Thymus (tissue), 11 donors: Measurements from ENCODE around the gene GALNT10. TPM values are rescaled to one million over a fixed set of nuclear protein-coding genes. Genes with fewer than 3 reads are reported as not detected.

ENCODE experiments used
- DNase-seq, 9 donors: peaks; one replicate each; pipeline ENCODE4 v3.0.0-alpha.2; 2013; ENCODE audit warnings: low spot score in 9 of 9, low read depth in 6 of 9, missing footprints in 1 of 9
- H3K27ac ChIP-seq, 2 donors: one replicate each; pipeline ENCODE4 v1.5.1; 2013; ENCODE audit warnings: control low read depth in 1 of 2, low read depth in 1 of 2, low read length in 1 of 2, mild to moderate bottlenecking in 1 of 2, moderate library complexity in 1 of 2
- H3K27me3 ChIP-seq, 2 donors: one replicate each; pipeline ENCODE4 v1.5.1; 2013; ENCODE audit warnings: low read length in 1 of 2; ENCODE audit not compliant: control insufficient read depth in 2 of 2, insufficient read depth in 1 of 2
- H3K36me3 ChIP-seq, 2 donors: one replicate each; pipeline ENCODE4 v1.5.1; 2013; ENCODE audit warnings: low read length in 1 of 2, mild to moderate bottlenecking in 1 of 2, moderate library complexity in 1 of 2; ENCODE audit not compliant: control insufficient read depth in 2 of 2, insufficient read depth in 2 of 2
- H3K4me1 ChIP-seq, 2 donors: one replicate each; pipeline ENCODE4 v1.5.1; 2013; ENCODE audit warnings: low read length in 2 of 2; ENCODE audit not compliant: control insufficient read depth in 2 of 2, insufficient read depth in 2 of 2
- H3K4me3 ChIP-seq, 2 donors: one replicate each; pipeline ENCODE4 v1.5.1; 2013; ENCODE audit warnings: low read length in 2 of 2, control low read depth in 1 of 2, mild to moderate bottlenecking in 1 of 2
- H3K9me3 ChIP-seq, 2 donors: one replicate each; pipeline ENCODE4 v1.5.1; 2013; ENCODE audit warnings: low read length in 1 of 2, mild to moderate bottlenecking in 1 of 2; ENCODE audit not compliant: control insufficient read depth in 2 of 2, insufficient read depth in 1 of 2
- WGBS: extraction: QIAGEN DNeasy Blood & Tissue Kit; methylation state at CpG from one replicate; pipeline ENCODE4 v1.1.7; 2013; 5-methylcytosine and 5-hydroxymethylcytosine counted together
- polyA plus RNA-seq: library from polyadenylated mRNA; stranded (reverse); fragments of 200-250 nt; gene quantifications from one replicate; pipeline ENCODE4 v1.2.3, GENCODE V29; 2013
- total RNA-seq: library from RNA; stranded (reverse); fragments of 120-200 nt; gene quantifications from one replicate; pipeline ENCODE4 v1.2.4, GENCODE V29; 2013
- donor health status: healthy.

GALNT10 gene
- total and polyA plus RNA-seq, 2 donors, result 8.7 to 9.7 TPM

DNA sequence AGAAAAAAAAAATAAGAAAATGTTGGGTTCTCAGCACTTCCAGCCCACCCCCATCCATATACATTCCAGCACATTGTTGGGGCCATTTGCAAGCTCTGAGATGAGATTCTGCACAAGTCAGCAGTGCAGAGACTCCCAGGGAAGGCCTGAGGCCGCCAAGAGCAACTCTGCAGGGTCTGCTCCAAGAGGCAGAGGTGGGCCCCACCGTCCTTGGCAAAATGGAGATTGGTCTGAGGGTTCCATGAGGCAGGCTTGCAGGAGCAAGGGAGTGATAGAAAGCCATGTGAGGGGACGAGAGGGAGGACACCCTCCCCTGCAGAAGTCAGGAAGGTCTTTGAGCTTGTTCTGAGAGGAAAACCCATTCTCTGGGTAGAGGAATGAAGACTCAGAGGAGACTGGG, 203.3 kb downstream of the GALNT10 start:
- Histone ChIP-seq H3K36me3 (no peaks in the 10 kb centered on the region), H3K27ac (no peak overlapping the region), H3K27me3 (no peaks in the 10 kb centered on the region), H3K9me3 (no peaks in the 10 kb centered on the region), H3K4me3 (no peak overlapping the region), H3K4me1 (no peaks in the 10 kb centered on the region)
- 94% methylated on average over 3 of the region's 3 CpGs for WGBS
- no peak for DNase-seq

DNA sequence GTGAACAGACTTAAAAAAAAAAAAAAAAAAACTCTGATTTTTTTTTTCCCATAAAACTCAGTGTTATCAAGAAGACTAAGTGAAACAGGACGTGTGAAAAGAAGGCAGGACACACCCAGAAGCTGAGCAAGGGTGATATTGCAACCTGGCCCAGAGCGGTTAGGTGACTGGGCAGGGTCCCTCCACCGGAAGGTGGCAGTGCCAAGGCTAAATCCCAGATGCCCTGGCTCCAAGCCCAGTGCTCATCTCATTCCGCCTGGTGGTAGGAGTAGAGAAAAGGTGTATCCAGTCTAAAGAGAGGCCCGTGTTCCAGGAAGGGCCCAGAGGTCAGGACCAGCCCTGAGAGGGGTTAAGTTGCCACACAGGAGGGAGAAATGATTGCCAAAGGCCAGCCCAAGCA, 203.8 kb downstream of the GALNT10 start:
- Histone ChIP-seq H3K4me3 (no peak overlapping the region), H3K27ac (no peak overlapping the region), H3K36me3 (no peaks in the 10 kb centered on the region), H3K4me1 (no peaks in the 10 kb centered on the region), H3K27me3 (no peaks in the 10 kb centered on the region), H3K9me3 (no peaks in the 10 kb centered on the region)
- no peak for DNase-seq
- WGBS, result 95% methylated on average over 5 of the region's 5 CpGs

DNA sequence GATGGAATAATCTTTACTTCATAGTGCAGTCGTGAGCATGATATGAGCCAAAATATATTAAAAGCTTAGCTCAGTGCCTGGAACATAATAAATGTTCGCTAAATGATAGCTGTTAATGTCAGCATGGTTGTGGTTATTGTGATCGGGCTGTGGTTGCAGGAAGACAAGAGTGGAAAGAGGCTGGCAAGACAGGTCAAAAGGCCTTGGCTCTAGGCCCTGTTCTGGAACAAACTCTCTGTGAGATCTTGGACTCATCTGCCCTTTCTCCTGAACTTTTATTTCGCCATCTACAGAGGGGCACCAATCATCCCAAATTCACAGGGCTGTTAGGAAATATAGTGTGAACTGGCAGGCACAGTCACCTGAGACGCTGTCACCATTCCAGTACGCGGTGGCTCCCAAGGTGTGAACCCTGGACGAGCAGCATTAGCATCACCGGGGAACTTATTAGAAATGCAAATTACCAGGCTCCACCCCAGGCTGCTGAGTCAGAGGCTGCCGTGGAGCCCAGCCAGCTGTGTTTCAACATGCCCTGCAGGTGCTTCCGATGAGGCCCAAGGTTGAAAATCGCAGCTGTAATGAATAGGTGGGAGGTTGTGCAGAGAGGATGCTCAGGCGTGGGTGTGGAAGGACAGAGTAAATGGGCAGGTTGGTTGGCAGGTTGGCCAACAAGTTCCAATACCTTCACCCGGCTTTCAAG, 205.0 kb downstream of the GALNT10 start:
- Histone ChIP-seq H3K36me3 (no peaks in the 10 kb centered on the region), H3K4me1 (no peaks in the 10 kb centered on the region), H3K9me3 (no peaks in the 10 kb centered on the region), H3K27ac (no peak overlapping the region), H3K4me3 (no peak overlapping the region), H3K27me3 (no peaks in the 10 kb centered on the region)
- WGBS, result 80% methylated on average over 14 of the region's 14 CpGs
- no peak for DNase-seq

DNA sequence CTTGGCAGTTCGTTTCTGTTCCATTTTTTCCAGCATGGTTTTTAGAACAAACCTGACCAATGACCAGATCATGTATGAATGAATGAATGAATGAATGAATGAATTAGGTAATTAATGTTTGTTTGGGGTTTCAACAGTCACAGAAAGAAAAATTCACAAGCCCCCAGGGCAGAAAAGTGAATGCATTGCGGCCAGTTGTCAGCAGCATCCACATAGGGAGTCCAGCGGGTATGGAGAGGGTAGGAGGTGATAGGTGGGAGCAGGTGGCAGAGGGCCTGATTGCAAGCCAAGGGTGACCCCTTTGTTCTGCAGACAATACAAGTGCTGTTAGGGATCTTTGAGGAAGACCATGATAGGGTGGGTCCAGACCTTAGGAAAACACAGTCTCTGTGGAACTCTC, 205.6 kb downstream of the GALNT10 start:
- Histone ChIP-seq H3K27ac (no peak overlapping the region), H3K27me3 (no peaks in the 10 kb centered on the region), H3K9me3 (no peaks in the 10 kb centered on the region), H3K4me1 (no peaks in the 10 kb centered on the region), H3K36me3 (no peaks in the 10 kb centered on the region), H3K4me3 (no peak overlapping the region)
- WGBS, result 81% methylated on average over 3 of the region's 3 CpGs
- no peak for DNase-seq

DNA sequence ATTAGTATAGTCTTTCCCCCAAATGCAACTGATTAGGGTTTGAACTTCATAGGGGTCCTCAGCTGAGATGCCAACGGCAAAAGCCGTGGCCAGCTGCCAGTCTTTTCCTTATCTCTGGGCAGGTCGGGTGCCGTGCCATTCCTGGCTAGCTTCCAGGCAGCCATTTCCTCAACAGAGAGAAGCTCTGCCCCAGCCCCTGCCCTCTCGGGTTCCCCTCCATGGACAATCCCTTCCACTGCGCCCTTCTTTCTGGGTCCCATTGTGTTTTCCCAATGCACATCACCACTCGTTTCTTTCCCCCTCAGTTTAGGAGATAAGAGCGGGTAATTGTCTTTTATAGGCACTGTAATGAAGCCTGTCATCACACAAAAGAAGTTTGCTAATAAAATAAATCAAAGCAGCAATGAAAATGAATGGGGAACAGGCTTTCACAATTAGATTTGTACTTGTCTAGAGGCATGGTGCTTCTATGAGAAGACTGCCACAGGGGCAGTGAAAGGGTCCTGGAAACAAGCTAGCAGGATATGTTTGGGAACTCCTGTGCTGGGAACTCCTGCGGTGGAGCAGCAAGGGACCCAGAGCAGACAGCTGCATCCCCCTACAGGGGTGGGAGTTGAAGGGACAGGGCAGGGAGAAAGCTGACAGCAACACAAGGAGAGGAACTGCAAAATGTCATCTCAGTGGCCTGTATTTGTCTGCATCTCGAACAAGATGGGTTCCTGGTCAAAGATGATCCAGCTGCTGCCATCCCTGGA, 207.3 kb downstream of the GALNT10 start:
- Histone ChIP-seq H3K27ac (no peak overlapping the region), H3K27me3 (no peaks in the 10 kb centered on the region), H3K36me3 (no peaks in the 10 kb centered on the region), H3K4me1 (no peaks in the 10 kb centered on the region), H3K4me3 (no peak overlapping the region), H3K9me3 (no peaks in the 10 kb centered on the region)
- 70% methylated on average over 10 of the region's 10 CpGs for WGBS
- no peak for DNase-seq

DNA sequence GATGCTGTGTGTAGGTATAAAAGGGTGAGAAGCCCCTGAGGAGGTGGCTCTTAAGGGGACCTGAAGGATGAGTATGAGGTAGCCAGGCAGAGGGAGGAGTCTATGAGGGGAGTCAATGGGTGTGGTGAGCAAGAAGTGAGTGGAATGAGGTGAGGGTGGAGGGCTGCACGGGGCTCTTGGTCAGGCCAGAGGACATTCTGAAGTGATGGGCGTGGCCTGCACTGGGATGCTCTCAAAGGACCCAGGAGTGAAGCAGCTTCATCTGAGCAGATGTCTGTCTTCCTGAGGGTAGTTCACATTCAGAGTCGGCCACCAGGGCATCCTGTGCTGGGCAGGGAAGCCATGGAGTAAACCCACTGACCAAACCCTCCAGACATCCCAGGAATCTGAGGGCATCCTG, 210.1 kb downstream of the GALNT10 start:
- Histone ChIP-seq H3K27me3 (peaks cover 0 to 6% of the 10 kb centered on the region in 2 donors), H3K27ac (no peak overlapping the region), H3K36me3 (no peaks in the 10 kb centered on the region), H3K9me3 (no peaks in the 10 kb centered on the region), H3K4me1 (peaks cover 3 to 8% of the 10 kb centered on the region in 2 donors), H3K4me3 (no peak overlapping the region)
- 98% methylated on average over 3 of the region's 3 CpGs for WGBS
- no peak for DNase-seq

DNA sequence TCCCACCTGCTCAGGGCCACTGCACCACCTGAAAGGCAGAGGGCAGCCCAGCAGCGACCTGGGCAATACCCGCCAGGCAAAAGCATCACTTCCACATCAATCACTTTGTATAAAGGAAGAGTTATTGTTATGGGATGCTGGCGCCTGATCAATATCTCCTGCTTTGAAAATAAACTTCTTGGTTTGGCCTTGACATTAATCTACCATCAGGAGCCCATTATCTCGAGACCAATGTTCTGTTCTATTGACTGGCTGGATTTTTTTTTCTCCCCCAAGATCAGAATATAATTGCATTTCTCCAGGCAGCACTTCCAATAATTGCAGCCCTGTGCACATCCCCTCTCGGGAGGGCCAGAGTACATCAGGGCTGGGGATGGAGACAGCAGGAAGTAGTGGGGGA, 210.8 kb downstream of the GALNT10 start:
- no peak overlapping the region for H3K4me3 ChIP-seq
- peaks cover 0 to 6% of the 10 kb centered on the region in 2 donors for H3K27me3 ChIP-seq
- peaks cover 3 to 8% of the 10 kb centered on the region in 2 donors for H3K4me1 ChIP-seq
- no peak for DNase-seq
- WGBS, result 96% methylated on average over 5 of the region's 5 CpGs
- no peak overlapping the region for H3K27ac ChIP-seq
- H3K9me3 ChIP-seq, result no peaks in the 10 kb centered on the region
- H3K36me3 ChIP-seq, result no peaks in the 10 kb centered on the region

DNA sequence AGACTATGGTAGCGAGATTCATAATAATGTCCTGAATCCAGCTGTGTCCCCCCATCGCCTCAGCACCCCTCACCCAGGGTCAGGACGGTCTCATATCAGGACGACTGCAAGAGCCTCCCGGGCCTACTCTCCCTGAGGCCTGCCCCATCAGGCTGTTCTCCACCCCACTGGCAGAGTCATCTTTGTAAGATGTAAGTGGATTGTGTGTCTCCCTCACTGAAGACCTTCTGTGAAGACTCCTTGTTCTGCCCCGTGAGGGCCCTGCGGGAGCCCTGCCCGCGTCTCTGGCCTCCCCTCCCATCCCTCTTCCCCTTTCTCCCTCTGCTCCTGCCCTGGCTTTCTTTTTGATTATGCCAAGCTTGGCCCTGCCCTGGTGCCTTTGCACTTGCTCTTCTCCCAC, 211.4 kb downstream of the GALNT10 start:
- Histone ChIP-seq H3K27me3 (peaks cover 0 to 6% of the 10 kb centered on the region in 2 donors), H3K4me3 (no peak overlapping the region), H3K36me3 (no peaks in the 10 kb centered on the region), H3K4me1 (peaks cover 3 to 8% of the 10 kb centered on the region in 2 donors), H3K9me3 (no peaks in the 10 kb centered on the region), H3K27ac (no peak overlapping the region)
- no peak for DNase-seq
- 97% methylated on average over 9 of the region's 9 CpGs for WGBS

DNA sequence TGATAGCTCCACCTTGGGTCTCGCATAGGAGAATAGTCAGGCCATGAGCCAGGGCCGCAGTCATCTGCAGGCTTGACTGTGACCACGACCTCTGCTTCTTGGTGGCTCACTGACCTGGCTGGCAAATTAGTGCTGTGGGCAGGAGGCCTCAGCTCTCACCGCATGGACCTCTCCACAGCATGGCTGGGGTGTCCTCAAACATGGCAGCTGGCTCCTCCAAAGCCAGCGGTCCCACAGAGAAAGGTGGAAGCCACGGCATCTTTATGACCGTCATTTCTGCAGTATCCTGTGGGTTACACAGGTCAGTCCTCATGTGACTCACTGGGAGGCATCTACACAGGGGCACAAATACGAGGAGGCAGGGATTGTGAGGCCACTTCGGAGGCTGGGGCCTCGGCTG, 212.1 kb downstream of the GALNT10 start:
- Histone ChIP-seq H3K9me3 (no peaks in the 10 kb centered on the region), H3K4me3 (no peak overlapping the region), H3K4me1 (peaks cover 3 to 8% of the 10 kb centered on the region in 2 donors), H3K36me3 (no peaks in the 10 kb centered on the region), H3K27me3 (peaks cover 0 to 6% of the 10 kb centered on the region in 2 donors), H3K27ac (no peak overlapping the region)
- 96% methylated on average over 10 of the region's 10 CpGs for WGBS
- no peak for DNase-seq
